GM12892 (cell line): Measurements from ENCODE around the gene REPIN1.
A peak's percentile ranks its signal among the peaks of the same experiment; 100 is the strongest.

Experiments used
- DNase-seq: peaks from one replicate; pipeline ENCODE4 v3.0.0; 2011; ENCODE audit not compliant: insufficient read length
- FAIRE-seq: peaks from 2 replicates; lab custom pipeline; 2011; peaks lifted over from hg19 to GRCh38; lab: Jason Lieb, UNC
- POLR2A ChIP-seq: IDR thresholded peaks from 2 replicates; pipeline ENCODE4 v1.6.1; 2011; ENCODE audit warnings: low read depth, low read length, control low read depth
- POLR2AphosphoS5 ChIP-seq: IDR thresholded peaks from 2 replicates; pipeline ENCODE4 v1.6.1; 2011; ENCODE audit warnings: low read depth, low read length, control low read depth
- TAF1 ChIP-seq: IDR thresholded peaks from 2 replicates; pipeline ENCODE4 v1.6.1; 2011; ENCODE audit warnings: low read depth, mild to moderate bottlenecking, control low read depth, low read length, borderline replicate concordance

Gene REPIN1

GRCh38 chr7:150365194-150365593 lies 3.4 kb upstream of the REPIN1 start:
- no peak for DNase-seq
- FAIRE-seq: no peak
- TF ChIP-seq TAF1 (no peak), POLR2AphosphoS5 (no peak), POLR2A (no peak)

- TF ChIP-seq POLR2AphosphoS5 (no peak), POLR2A (no peak), TAF1 (no peak)
- DNase-seq (no peak), FAIRE-seq (no peak)
Measured at GRCh38 chr7:150365673-150366398, 2.8 kb upstream of the REPIN1 start.

- DNase-seq (no peak), FAIRE-seq (no peak)
- TF ChIP-seq POLR2A (no peak), TAF1 (no peak), POLR2AphosphoS5 (no peak)
Measured at GRCh38 chr7:150367677-150368095, 936 bp upstream of the REPIN1 start.

GRCh38 chr7:150368884-150369747 lies 494 bp downstream of the REPIN1 start:
- DNase-seq (no peak), FAIRE-seq (peak; percentile 84)
- peak; percentile 58 for TF ChIP-seq POLR2AphosphoS5
- TF ChIP-seq TAF1: 0 out of 2 replicates have a peak, but pooled peaks have one; percentile 20
- TF ChIP-seq POLR2A: peak; percentile 35

- TF ChIP-seq POLR2A (no peak), TAF1 (no peak), POLR2AphosphoS5 (no peak; the same call in 1 of the 2 replicates)
- DNase-seq (no peak), FAIRE-seq (no peak)
Measured at GRCh38 chr7:150369748-150370501, 1.3 kb downstream of the REPIN1 start.

- DNase-seq (no peak), FAIRE-seq (no peak)
- TF ChIP-seq POLR2A: no peak
- TF ChIP-seq POLR2AphosphoS5: no peak
- TF ChIP-seq TAF1: no peak
Measured at GRCh38 chr7:150370612-150371071, 2.0 kb downstream of the REPIN1 start.

GRCh38 chr7:150371131-150371995 lies 2.7 kb downstream of the REPIN1 start:
- FAIRE-seq: no peak
- TF ChIP-seq POLR2A: 0 out of 2 replicates have a peak, but pooled peaks have one; percentile 29
- TF ChIP-seq POLR2AphosphoS5: no peak
- DNase-seq: no peak

GRCh38 chr7:150371996-150372270 lies 3.3 kb downstream of the REPIN1 start:
- DNase-seq (no peak), FAIRE-seq (no peak)
- TF ChIP-seq POLR2A (no peak), POLR2AphosphoS5 (no peak), TAF1 (no peak)

- TF ChIP-seq TAF1 (no peak), POLR2A (no peak), POLR2AphosphoS5 (no peak)
- DNase-seq: no peak
- FAIRE-seq: no peak
Measured at GRCh38 chr7:150372271-150373048, 3.8 kb downstream of the REPIN1 start.

GRCh38 chr7:150373049-150373801 lies 4.6 kb downstream of the REPIN1 start:
- TF ChIP-seq POLR2AphosphoS5 (peak; percentile 44), POLR2A (no peak)
- DNase-seq (no peak), FAIRE-seq (no peak)
